HG03060 (cell line): ENCODE results near the gene RNF32.
"Not testable (repeated sequence)": the region's sequence is repeated elsewhere in the genome, so short reads cannot be mapped to it uniquely, and the experiment has no call there.

Source experiments
- ATAC-seq: cut with Tn5 transposase; IDR thresholded peaks from one replicate; pipeline ENCODE4 v1.9.1; 2021; ENCODE audit warnings: low read depth, moderate number of reproducible peaks; ENCODE audit not compliant: unreplicated experiment

RNF32 gene

DNA sequence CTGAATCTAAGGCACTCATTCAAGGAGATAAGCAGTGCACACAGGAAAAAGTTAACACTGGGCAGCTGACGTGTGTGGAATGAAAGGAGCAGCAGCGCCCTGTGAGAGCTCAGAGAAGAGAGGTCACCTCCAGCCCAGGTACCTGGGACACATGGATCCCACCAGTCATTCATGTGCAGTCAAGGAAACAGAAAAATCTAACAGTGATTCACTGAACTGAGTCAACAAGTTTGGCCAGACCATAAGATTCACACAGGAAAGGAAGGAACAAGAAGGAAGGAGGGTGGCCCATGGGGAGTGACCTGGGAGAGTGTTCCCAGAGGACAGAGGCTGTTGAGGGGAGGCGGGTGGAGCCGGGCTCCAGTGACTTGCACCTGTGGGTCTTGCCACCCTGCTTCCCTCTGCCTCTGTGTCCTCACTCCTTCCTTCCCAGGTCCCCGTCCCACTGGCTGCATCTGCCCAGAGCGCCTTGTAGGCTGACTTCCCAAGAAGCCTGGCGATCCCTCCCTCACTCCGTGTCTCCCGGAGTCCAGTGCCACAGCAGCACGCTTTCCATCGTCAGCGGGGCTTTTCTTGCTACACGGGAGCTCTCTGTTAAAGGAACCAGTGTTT, 27.7 kb downstream of the RNF32 start:
- no peak for ATAC-seq

DNA sequence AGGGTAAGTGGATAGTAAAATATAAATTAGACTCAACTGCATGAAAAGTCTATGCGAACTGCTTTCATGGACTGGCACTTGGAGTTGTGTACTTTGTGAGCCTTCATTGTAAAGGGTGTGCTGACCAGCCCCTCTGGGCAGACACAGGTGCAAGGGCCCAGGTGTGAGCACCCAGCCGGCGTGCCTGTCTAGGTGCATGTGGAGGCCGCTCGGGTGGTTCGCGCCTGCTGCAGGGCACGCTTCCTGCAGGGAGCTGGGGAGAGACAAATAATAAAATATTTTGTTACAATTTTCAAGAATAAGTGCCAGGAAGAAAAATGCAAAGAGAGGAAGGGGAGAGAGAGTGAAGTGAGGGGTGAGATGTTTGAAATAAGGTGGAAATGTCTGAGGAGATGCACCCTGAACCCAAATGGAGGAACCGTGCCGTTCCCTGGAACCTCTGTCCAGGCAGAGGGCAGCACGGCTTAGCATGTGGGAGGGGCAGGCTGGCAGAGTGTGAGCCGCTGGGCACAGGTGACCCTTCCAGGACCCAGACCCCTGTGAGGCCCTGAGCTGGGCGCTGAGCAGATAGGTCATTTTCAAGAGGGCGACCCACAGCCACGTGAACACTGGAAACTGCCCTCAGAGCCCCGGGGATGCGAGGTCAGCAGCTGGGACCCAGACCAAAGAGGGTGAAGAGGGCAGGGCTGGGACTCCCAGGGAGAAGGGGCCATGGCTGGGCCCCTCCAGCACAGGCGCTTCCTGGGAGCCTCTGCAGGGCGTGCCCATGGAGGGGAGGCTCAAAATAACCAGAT, 28.7 kb downstream of the RNF32 start:
- no peak for ATAC-seq

DNA sequence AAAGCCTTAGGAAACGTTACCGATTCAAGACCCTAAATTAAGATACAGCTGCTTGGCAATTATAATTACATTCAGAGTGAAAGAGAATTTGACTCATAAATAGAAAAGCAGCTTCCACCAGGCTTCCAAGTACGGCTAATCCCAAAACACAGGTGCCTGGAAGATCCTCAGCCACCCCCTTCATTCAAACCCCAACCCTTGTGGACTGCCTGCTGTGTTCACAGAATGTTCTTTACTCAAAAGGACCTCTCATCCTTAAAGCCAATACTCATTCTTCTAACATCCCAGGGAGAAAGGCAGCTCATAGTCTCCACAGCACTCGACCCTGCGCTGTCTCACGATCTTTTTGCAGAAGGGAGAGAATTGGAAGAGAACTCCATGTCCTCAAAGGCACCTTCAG, 32.9 kb downstream of the RNF32 start:
- ATAC-seq, result no peak

DNA sequence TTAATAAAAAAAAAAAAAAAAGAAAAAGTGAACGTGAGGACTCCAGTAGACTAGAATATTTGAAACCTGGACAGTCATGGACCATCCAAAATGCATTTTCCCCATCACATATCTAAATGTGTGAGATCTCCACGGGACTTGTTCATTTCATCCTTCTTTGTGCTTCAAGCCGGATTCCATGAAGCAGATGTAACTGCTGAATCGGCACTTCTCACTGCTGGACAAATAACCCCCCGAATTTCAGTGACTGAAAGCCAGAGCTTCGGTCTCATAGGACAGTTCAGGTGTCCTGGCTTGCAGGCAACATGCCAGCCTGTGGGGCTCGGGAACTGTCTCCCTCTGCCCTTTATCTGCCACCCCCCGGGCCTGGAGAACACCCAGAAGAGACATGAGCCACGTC, 33.3 kb downstream of the RNF32 start:
- ATAC-seq, result no peak

DNA sequence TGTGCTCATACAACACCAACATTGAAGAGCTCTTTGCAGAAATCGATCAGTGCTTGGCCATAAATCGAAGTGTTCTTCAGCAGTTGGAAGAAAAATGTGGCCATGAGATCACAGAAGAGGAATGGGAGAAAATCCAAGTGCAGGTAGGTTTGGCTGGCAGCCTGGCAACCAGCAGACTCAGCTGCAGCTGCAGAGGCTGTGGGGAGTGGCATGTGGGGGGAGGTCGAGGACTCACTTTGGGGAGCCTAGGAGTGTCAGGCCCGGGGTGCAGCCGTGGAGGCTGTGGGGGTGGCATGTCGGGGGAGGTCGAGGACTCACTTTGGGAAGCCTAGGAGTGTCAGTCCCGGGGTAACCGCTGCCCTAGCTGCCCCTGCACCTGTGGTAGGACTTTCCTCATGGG, 35.1 kb downstream of the RNF32 start:
- ATAC-seq, result no peak

DNA sequence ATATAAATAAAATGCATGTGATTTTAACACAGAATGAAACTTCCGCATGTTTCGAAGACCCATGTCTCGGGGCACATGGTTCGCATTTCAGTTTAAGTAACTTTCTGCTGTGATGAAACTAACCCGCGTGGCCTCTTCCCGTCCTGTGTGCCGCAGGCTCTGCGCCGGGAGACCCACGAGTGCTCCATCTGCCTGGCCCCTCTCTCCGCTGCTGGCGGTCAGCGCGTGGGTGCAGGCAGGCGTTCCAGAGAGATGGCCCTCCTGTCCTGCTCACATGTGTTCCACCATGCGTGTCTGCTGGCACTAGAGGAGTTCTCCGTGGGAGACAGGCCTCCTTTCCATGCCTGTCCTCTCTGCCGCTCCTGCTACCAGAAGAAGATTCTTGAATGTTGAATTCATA, 35.7 kb downstream of the RNF32 start:
- no peak for ATAC-seq

DNA sequence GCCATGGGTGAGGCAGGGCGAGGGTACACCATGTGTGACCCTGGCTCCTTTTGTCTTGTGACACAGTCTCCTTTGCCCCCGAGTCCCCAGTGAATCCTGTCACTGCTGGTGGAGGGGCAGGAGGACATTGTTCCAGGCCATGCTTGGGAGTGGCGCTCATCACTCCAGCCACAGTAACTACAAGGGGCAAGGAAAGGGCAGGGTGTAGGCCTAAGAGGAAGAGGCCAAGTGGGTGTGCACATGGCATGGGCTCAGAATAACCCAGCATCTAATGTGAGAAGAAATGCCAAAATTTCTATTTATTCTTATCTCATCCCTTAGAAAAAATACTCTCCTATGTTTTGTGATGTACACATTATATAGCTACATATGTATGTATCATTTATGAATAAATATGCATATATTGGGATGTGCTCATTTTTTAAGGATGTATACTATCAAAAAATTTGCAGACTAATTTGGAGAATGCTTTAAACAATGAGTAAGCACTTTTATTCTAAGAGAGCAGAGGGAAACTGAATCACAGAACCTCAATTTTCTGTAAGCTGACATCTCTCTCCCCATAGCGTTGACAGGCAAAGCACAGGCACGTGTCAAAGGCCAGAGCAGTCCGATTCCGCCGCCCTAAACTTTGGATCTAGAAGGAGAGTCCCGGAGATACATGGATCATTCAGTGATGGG, 36.9 kb downstream of the RNF32 start:
- no peak for ATAC-seq

DNA sequence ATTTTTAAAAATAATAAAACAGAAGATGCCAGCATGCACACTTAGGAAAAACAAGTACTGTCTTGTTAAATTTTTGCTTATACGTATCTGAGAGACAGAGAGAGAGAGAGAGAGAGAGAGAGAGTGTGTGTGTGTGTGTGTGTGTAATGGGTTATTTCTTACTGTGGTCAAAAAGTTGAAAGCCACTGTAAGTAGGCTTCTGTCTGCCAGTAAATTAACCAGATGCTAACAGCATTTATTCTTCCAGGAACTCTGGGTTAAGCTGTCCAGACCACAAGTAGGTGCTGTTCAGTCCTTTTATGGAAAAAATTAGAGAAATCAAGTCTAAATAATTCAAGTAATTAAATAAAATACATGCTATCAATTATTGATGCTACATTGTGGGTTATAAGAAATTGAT, 39.7 kb downstream of the RNF32 start:
- no peak for ATAC-seq

DNA sequence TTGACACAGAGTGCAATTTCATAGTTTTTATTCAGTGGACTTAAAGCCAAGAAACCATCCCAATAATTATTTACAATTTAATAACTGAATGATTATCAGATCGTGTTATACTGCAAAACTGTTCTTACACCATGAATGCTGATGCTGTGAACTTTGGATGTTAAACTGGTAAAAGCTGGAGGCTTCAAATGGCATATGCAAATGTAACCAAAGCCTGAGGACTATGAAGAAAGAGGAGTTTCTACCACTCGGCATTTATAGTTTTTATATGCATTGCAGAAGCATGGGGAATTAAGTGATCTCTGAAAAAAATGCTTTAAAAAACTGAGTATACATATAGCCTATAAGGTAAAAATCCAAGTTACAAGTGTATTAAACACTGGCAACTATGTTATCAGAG, 42.4 kb downstream of the RNF32 start:
- ATAC-seq, result no peak

DNA sequence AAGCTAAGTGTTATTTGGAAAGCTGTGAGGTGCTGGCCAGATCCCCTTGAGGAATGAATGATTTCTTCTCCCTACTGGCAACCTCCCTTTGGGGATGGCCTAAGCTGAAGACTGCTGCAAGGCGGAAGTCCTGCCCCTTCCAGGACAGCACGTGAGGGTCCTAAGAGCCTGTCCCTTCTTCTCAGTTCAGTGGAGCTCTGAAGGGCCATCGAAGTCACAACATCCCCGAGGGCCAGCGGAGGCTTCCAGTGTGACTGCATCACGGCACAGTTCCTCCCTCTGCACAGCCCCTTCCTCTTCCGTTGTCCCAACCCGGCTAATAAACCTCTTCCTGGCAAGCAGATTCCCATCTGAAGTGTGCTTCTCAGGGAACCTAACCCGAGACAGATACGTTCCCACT, 43.7 kb downstream of the RNF32 start:
- no peak for ATAC-seq

DNA sequence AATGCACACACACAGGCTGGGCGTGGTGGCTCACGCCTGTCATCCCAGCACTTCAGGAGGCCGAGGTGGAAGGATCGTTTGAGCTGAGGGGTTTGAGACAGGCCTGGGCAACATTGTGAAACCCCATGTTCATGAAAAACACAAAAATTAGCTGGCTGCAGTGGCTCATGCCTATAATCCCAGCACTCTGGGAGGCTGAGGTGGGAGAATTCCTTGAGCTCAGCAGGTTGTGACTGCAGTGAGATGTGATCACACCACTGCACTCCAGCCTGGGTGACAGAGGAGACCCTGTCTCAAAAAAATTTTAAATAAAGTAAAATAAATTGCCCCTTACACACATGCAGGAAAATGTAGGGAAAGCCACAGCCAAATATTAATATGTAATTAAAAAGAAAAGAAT, 44.1 kb downstream of the RNF32 start:
- ATAC-seq, result no peak

DNA sequence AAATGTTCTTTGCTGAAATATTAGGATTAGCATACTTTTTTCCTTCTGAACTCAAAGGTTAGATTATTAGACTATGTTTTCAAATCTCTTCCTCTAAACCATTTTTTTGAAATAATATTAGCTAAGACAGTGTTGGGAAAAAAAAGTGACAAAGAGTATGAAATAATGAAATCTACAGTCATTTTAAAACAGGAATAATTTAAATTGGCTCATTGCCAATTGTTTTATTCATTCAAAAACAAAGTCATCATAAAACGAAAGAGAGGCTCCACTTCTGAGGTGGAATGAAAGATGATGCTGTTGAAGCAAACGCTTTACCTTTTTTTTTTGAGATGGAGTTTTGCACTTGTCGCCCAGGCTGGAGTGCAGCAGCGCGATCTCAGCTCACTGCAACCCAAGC, 51.2 kb downstream of the RNF32 start:
- ATAC-seq, result no peak

DNA sequence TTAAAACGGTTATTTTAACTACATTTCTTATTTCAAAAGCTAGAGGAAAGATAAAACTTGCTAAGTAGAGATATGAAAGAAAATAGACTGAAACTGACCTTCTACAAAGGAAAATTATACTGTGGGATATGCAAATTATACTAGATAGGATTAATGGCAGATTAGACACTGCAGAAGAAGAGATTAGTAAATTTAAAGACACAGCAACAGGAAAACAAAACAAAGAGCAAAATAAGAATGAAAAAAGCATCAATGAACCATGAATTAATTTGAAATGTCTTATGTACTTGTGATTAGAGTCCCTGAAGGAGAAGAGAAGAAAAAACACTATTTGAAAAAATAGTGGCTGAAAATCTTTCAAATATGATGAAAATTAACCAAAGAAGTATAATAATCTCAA, 52.3 kb downstream of the RNF32 start:
- ATAC-seq, result no peak

DNA sequence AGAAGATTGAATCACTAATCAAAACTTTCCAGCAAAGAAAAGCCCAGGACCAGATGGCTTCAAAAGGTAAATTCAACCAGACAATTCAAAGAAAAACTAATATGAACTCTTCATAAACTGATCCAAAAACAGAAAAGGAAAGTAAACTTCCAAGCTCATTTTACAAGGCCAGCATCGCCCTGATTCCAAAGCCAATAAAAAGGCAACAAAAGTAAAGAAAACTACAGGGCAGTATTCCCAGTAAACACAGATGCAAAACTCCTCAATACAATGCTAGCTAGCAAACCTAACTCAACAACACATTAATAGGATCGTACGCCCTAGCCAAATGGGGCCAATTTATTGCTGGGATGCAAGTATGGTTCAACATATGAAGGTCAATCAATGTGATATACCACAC, 53.1 kb downstream of the RNF32 start:
- ATAC-seq, result no peak

DNA sequence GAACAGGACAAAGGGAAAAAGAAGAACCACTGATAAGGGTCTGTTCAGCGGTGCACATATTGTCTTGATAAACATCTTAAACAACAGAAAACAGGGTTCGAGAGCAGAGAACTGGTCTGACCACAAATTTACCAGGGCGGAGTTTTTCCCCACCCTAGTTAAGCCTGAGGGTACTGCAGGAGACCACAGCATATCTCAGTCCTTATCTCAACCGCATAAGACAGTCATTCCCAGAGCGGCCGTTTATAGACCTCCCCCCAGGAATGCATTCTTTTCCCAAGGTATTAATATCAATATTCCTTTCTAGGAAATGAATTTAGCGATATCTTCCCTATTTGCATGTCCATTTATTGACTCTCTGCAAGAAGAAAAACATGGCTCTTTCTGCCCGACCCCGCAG, 56.7 kb downstream of the RNF32 start:
- ATAC-seq, result not testable (repeated sequence)

DNA sequence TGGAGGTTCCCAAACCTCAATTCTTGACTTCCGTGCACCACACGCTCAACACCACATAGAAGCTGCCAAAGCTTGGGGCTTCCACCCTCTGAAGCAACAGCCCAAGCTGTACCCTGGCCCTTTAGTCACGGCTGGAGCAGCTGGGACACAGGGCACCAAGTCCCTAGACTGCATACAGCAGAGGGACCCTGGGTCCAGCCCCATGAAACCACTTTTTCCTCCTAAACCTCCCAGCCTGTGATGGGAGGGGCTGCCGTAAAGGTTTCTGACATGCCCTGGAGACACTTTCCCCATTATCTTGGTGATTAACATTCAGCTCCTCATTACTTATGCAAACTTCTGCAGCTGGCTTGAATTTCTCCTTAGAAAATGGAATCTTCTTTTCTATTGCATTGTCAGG, 57.9 kb downstream of the RNF32 start:
- ATAC-seq, result not testable (repeated sequence)

DNA sequence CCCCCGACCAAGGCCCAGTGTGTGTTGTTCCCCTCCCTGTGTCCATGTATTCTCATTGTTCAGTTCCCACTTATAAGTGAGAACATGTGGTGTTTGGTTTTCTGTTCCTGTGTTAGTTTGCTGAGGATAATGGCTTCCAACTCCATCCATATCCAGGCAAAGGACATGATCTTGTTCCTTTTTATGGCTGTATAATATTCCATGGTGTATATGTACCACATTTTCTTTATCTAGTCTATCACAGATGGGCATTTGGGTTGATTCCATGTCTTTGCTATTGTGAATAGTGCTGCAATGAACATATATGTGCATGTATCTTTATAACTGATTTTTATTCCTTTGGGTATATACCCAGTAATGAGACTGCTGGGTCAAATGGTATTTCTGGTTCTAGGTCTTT, 61.2 kb downstream of the RNF32 start:
- ATAC-seq, result not testable (repeated sequence)

DNA sequence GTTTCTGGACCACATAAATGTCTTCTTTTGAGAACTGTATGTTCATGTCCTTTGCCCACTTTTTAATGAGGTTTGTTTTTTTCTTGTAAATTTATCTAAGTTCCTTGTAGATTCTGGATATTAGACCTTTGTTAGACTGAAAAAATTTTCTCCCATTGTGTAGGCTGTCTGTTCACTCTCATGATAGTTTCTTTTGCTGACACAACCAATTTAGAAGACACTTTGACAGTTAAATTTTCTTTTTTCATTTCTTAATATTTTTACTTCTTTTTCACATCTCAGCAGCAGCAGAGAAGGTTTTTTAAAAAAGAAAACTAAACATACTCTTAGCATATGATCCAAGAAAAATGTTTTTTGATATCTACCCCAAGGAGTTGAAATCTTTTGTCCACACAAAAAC, 61.8 kb downstream of the RNF32 start:
- ATAC-seq, result no peak

DNA sequence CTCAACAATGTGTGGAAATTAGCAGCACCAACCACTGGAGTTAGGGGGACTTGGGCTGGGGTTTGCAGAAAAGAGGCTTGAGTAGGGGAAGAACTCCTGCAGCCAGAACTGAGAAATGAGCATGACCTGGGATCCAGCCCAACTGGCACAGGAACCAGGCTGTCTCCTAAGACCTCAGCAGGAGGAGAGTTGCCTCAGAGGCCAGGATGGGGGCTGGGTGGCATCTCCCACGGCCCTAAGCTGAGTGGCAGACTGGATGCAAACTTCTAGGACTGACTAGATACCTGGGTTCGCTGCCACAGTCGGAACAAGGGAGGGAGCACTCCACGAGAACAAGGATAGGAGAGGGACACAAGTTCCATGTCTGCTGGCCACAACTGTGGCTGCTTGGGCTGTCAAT, 62.6 kb downstream of the RNF32 start:
- ATAC-seq, result no peak

DNA sequence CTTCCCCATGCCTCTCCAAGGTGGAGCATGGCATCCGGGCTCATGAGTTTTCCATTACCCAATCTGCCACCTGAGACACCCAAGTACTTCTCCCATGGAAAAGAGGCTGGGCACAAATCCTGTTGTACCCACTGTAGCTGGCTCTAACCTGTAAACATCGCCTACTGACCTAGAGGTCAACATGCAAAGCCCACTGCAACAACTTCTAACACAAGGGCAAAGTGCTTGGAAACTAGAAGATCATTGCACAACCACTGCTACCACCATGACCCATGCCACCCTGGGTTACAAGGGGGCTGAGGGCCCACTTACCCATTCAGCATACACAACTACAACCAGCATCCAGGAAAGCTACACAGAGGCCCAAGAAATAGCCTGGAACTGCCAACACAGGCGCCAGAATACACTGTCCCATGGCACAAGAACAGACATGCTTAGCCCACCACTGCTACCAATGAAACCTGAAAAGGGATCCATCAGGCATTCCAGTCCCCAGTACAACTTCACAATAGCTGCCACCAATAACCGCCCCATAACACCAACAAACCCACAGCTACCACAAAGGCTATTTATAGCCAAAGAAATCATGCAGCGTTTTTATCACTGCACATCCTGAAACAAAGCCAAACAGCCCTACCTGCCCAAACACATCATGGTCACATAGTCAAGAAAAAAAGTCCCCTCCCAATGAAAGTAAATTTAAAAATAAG, 63.4 kb downstream of the RNF32 start:
- ATAC-seq, result no peak
